ENCODE measurements around the gene PHACTR1. TPM values are rescaled to one million over a fixed set of nuclear protein-coding genes. Genes with fewer than 3 reads are reported as not detected.

The PHACTR1 gene
- total RNA-seq, 4 donors from 2014 or later: 2.6 to 11.2 (median 4.9) TPM

DNA sequence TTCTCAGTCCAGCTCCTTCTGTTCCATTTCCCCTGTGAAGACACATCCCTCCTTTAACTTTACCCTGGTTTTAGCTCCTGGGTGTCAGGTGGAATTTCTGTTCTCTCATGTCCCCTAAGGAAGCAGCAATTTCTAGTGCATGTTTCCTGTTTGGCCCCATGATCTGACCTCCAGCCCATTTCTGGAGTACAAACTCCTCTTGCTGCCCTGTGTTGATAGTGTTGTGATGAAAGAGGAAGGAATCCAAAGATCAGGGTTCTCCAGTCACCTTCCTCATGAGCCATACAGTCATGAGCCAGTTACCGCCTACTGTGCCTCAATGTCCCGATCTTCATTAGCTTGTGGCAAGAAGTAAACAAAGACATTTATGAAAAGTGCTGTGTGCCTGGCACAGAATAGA is 97.4 kb downstream of the PHACTR1 start:
- TF ChIP-seq, protein P1, sequence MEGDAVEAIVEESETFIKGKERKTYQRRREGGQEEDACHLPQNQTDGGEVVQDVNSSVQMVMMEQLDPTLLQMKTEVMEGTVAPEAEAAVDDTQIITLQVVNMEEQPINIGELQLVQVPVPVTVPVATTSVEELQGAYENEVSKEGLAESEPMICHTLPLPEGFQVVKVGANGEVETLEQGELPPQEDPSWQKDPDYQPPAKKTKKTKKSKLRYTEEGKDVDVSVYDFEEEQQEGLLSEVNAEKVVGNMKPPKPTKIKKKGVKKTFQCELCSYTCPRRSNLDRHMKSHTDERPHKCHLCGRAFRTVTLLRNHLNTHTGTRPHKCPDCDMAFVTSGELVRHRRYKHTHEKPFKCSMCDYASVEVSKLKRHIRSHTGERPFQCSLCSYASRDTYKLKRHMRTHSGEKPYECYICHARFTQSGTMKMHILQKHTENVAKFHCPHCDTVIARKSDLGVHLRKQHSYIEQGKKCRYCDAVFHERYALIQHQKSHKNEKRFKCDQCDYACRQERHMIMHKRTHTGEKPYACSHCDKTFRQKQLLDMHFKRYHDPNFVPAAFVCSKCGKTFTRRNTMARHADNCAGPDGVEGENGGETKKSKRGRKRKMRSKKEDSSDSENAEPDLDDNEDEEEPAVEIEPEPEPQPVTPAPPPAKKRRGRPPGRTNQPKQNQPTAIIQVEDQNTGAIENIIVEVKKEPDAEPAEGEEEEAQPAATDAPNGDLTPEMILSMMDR (IDR thresholded peaks at IDR 0.05; ENCODE audit: low read depth): no peak

DNA sequence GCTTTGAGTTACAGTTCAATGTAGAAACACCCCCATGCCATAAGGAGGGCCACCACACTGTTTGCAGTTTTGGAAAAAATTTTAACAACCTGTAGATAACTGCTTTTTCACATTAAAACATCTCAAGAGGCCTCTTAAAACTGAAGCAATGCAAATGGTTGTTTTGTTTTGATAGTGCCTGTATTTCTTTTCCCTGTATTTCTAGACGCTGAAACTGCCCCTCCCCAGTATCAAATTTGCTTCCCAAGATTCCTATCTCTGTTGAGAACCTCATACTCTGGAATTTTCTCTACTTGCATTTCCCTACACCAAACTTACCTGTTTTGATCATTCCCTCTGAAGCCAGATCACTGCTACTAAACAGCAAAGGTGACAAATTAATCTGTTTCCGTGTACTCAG is 98.5 kb downstream of the PHACTR1 start:
- TF ChIP-seq, protein P1 (IDR thresholded peaks at IDR 0.05; ENCODE audit: low read depth): no peak

DNA sequence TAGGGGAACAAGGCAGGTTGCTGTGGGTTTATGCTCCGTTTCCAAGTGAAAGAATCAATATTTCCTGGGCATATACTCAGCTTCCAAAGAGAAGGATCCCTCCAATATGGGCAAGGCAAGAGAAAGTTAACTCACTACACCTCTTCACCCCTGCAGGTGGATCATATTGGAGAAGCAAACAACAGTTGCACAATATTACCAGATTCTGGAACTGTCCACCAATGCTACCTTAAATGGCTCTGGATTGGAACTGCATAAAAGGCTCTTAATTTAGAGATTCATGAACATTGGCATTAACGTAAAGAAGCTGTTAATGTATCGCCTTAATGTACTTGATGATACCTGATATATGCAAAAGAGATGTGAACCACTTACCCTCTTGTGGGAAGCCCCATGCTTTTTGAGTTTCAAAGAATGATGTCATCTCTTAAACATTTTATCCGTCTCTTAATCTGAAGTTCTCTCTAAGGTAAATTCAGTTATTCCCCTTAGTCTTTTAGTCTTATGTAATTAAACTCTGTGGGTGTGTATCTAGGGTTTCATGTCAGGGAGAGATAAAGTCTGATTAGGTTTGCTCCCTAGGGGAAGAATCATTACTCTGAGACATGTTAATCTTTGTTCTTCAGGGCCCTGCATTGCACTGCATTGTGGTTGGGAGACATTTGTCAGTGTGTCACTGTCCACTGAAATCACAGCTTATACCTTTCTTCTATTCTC is 99.5 kb downstream of the PHACTR1 start:
- TF ChIP-seq, protein P1 (IDR thresholded peaks at IDR 0.05; ENCODE audit: low read depth): no peak

DNA sequence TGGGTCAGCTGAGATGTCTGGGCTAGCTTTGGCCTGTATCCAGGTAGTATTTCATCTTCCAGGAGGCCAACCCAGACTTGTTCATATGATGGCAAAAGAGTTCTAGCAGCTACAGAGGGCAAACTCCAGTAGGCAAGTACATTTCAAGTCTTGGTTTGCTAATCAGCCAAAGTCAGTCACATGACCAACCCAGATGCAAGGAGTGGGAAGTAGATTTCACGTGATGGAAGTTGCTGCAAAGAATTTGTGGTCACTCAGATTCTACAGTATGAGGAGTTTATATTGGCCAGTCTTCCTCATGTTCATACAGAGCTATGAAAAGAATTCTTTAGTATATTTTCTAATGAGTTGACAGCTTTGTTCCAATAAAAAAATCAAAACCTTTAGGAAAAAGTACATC is 101.8 kb downstream of the PHACTR1 start:
- TF ChIP-seq, protein P1 (IDR thresholded peaks at IDR 0.05; ENCODE audit: low read depth): no peak

DNA sequence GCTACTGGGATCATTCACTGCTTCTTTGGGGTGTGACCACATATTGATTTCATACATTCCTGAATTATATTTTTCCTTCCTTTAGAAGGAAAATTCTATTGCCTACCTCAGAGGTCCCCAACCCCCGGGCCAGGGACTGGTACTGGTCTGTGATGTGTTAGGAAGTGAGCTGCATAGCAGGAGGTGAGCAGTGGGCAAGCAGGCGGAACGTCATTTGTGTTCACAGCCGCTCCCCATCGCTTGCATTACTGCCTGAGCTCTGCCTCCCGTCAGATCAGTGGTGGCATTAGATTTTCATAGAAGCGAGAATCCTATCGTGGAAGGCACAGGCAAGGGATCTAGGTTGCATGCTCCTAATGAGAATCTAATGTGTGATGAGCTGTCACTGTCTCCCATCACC is 107.3 kb downstream of the PHACTR1 start:
- TF ChIP-seq, protein P1 (IDR thresholded peaks at IDR 0.05; ENCODE audit: low read depth): no peak

DNA sequence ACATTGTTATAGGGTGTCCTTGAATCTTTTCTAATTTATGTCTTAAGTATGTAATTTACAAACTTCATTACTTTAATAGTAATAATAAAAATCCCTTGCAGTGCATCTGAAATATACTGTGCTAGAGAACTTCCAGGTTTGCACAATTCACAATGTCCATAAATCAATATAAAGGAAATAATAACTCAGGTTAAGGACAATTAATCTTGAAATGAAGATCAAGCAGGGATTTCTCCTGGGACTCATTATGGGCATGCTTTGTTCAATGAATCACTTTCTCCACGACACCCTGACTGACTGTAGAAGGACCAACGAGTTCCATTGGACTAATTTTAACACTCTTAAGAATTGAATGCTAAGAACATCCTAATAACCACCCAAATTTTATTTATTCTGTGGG is 110.0 kb downstream of the PHACTR1 start:
- TF ChIP-seq, protein P1 (IDR thresholded peaks at IDR 0.05; ENCODE audit: low read depth): no peak

DNA sequence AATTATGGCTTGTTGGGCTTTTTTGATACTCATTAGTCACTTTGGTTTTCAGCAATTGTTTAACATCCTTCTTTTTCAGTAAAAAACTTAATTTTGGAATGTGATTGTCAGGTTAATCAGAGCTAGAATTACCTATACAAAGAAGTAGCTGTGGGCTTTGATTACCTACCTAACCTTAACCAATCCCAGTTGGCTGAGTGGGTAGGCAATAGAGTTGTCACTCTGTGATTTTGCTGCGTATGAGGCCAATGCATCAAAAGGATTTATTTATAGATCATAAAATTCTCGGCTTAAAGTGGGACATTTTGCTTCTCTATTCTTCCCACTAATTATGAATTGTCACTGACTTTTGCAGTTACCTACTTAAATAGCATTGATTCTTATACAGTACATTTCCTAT is 111.4 kb downstream of the PHACTR1 start:
- TF ChIP-seq, protein P1 (IDR thresholded peaks at IDR 0.05; ENCODE audit: low read depth): no peak

Data from subcutaneous adipose tissue (tissue), 4 donors.